HepG2 (cell line): Measurements from ENCODE around the gene CHST4. TPM values are rescaled to one million over a fixed set of nuclear protein-coding genes. Genes with fewer than 3 reads are reported as not detected.

Experiments used
- EZH2 ChIP-seq: conservative IDR thresholded peaks from 2 replicates; pipeline ENCODE4 v1.6.1; 2012; ENCODE audit warnings: mild to moderate bottlenecking, low read depth, low read length, moderate library complexity
- FLYWCH1 ChIP-seq: sonication (generic); formaldehyde crosslinking; IDR thresholded peaks from 2 replicates; pipeline ENCODE4 v1.8.1; 2023; ENCODE audit warnings: mild to moderate bottlenecking, missing genetic modification reagents
- GTF3A ChIP-seq: sonication (generic); formaldehyde crosslinking; conservative IDR thresholded peaks from 2 replicates; pipeline ENCODE4 v1.4.0; 2020; ENCODE audit warnings: mild to moderate bottlenecking, missing genetic modification reagents
- HMG20B ChIP-seq: conservative IDR thresholded peaks from 2 replicates; pipeline ENCODE4 v1.6.1; 2016; ENCODE audit warnings: missing genetic modification reagents, missing compliant biosample characterization
- MAX ChIP-seq: IDR thresholded peaks from 2 replicates; pipeline ENCODE4 v1.6.1; 2012; ENCODE audit warnings: inconsistent platforms
- MYNN ChIP-seq: sonication (generic); formaldehyde crosslinking; IDR thresholded peaks from 2 replicates; pipeline ENCODE4 v1.4.0; 2020; ENCODE audit warnings: mild to moderate bottlenecking, low read depth, missing genetic modification reagents
- NFE2L2 ChIP-seq: fragments of 150-350 bp; IDR thresholded peaks from 2 replicates; pipeline ENCODE4 v1.6.1; 2014; ENCODE audit warnings: low read length
- NFRKB ChIP-seq: fragments of 450-650 bp; IDR thresholded peaks from 2 replicates; pipeline ENCODE4 v1.6.1; 2017
- PAF1 ChIP-seq: IDR thresholded peaks from 2 replicates; pipeline ENCODE4 v1.6.1; 2016; ENCODE audit warnings: missing genetic modification reagents, missing compliant biosample characterization
- TARDBP ChIP-seq: sonication (generic); formaldehyde crosslinking; IDR thresholded peaks from 2 replicates; pipeline ENCODE4 v1.8.0; 2022; ENCODE audit warnings: mild to moderate bottlenecking, missing genetic modification reagents
- ZBTB20 ChIP-seq: sonication (generic); formaldehyde crosslinking; IDR thresholded peaks from 2 replicates; pipeline ENCODE4 v1.8.1; 2023; ENCODE audit warnings: missing genetic modification reagents, low read depth, mild to moderate bottlenecking, borderline replicate concordance
- ZBTB3 ChIP-seq: sonication (generic); formaldehyde crosslinking; IDR thresholded peaks from 2 replicates; pipeline ENCODE4 v1.4.0; 2020; ENCODE audit warnings: low read depth, mild to moderate bottlenecking, moderate library complexity, missing genetic modification reagents, borderline replicate concordance
- ZBTB38 ChIP-seq: sonication (generic); formaldehyde crosslinking; IDR thresholded peaks from 2 replicates; pipeline ENCODE4 v1.5.1; 2020; ENCODE audit warnings: mild to moderate bottlenecking, missing genetic modification reagents
- ZBTB42 ChIP-seq: sonication (generic); formaldehyde crosslinking; IDR thresholded peaks from 2 replicates; pipeline ENCODE4 v1.5.0; 2020; ENCODE audit warnings: mild to moderate bottlenecking, missing genetic modification reagents
- ZFP36L2 ChIP-seq: sonication (generic); formaldehyde crosslinking; IDR thresholded peaks from 2 replicates; pipeline ENCODE4 v1.4.0; 2020; ENCODE audit warnings: missing genetic modification reagents
- ZMYM3 ChIP-seq: sonication (generic); formaldehyde crosslinking; IDR thresholded peaks from 2 replicates; pipeline ENCODE4 v1.5.1; 2020; ENCODE audit warnings: mild to moderate bottlenecking, missing genetic modification reagents
- ZNF558 ChIP-seq: sonication (generic); formaldehyde crosslinking; IDR thresholded peaks from 2 replicates; pipeline ENCODE4 v1.9.0; 2022; ENCODE audit warnings: mild to moderate bottlenecking, missing genetic modification reagents, borderline replicate concordance
- ZNF589 ChIP-seq: sonication (generic); formaldehyde crosslinking; conservative IDR thresholded peaks from 2 replicates; pipeline ENCODE4 v1.8.0; 2022; ENCODE audit warnings: mild to moderate bottlenecking, moderate library complexity, missing genetic modification reagents
- ZNF740 ChIP-seq: sonication (generic); formaldehyde crosslinking; IDR thresholded peaks from 2 replicates; pipeline ENCODE4 v1.4.0; 2020; ENCODE audit warnings: missing genetic modification reagents
- ZNF850 ChIP-seq: sonication (generic); formaldehyde crosslinking; conservative IDR thresholded peaks from 2 replicates; pipeline ENCODE4 v1.9.0; 2021; ENCODE audit warnings: mild to moderate bottlenecking, missing genetic modification reagents
- polyA plus RNA-seq, 8 experiments: library from polyadenylated mRNA; depleted of rRNA in 3 of 8; stranded (reverse) in 7 of 8; unstranded in 1 of 8; fragments of >200 nt; fragmentation: Illumina TruSeq in 4 of 8; extraction: Trizol in 4 of 8; gene quantifications; 2 replicates each; pipeline versions ENCODE4 v1.2.1 to v1.2.3, GENCODE V29; 2011 to 2016; ENCODE audit warnings: low read depth in 4 of 8, missing spikeins in 1 of 8, mixed read lengths in 1 of 8; ENCODE audit not compliant: insufficient read depth in 1 of 8
- total RNA-seq, 5 experiments: library from RNA; depleted of rRNA; stranded (reverse); fragments of >200 nt; fragmentation: Illumina TruSeq; extraction: Trizol; gene quantifications; 2 replicates each; pipeline ENCODE4 v1.2.3, GENCODE V29; 2016; ENCODE audit warnings: low read depth in 1 of 5
- TF ChIP-seq, protein P1 (sequence below): sonication (generic); formaldehyde crosslinking; conservative IDR thresholded peaks from 2 replicates; pipeline ENCODE4 v1.4.0; 2020; ENCODE audit warnings: missing genetic modification reagents
- TF ChIP-seq, protein P2 (sequence below): sonication (generic); formaldehyde crosslinking; IDR thresholded peaks from 2 replicates; pipeline ENCODE4 v1.9.0; 2021; ENCODE audit warnings: missing genetic modification reagents, borderline replicate concordance
- TF ChIP-seq, protein P3 (sequence below): sonication (generic); formaldehyde crosslinking; IDR thresholded peaks from 2 replicates; pipeline ENCODE4 v1.4.0; 2020; ENCODE audit warnings: missing genetic modification reagents; ENCODE audit errors: not compliant biosample characterization
- TF ChIP-seq, protein P4 (sequence below): sonication (generic); formaldehyde crosslinking; IDR thresholded peaks from 2 replicates; pipeline ENCODE4 v1.5.0; 2020; ENCODE audit warnings: mild to moderate bottlenecking, missing genetic modification reagents

The CHST4 gene
- total and polyA plus RNA-seq, 2 of the 13 experiments (the other 11 are each of a cell fraction or from before 2014, with no cell fraction given), result not detected

DNA sequence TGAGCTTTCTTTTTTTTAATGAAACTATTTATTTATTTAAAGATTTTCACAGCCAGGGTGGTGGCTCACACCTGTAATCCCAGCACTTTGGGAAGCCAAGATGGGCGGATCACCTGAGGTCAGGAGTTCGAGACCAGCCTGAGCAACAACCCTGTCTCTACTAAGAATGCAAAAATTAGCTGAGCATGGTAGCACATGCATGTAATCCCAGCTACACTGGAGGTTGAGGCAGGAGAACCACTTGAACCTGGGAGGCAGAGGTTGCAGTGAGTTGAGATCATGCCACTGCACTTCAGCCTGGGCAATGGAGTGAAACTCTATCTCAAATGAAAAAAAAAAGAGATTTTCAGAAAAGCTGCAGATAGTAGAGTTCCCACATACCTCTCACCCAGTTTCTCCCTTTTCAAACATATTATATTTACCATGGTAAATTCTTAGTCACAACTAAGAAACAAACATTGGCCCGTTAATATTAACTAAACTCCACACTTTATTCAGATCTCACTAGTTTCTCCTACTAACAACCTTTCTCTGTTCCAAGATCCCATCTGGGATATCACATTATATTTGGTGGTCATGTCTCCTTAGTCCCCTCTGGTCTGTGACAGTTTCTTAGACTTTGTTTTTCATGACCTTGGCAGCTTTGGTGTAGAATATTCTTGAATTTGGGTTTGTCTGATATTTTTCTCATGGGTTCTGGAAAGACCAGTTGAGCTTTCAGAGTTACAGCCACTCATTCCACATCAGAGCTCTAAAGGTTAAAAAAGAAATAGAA is 58.5 kb downstream of the CHST4 start (continued):
- TF ChIP-seq, protein P1, sequence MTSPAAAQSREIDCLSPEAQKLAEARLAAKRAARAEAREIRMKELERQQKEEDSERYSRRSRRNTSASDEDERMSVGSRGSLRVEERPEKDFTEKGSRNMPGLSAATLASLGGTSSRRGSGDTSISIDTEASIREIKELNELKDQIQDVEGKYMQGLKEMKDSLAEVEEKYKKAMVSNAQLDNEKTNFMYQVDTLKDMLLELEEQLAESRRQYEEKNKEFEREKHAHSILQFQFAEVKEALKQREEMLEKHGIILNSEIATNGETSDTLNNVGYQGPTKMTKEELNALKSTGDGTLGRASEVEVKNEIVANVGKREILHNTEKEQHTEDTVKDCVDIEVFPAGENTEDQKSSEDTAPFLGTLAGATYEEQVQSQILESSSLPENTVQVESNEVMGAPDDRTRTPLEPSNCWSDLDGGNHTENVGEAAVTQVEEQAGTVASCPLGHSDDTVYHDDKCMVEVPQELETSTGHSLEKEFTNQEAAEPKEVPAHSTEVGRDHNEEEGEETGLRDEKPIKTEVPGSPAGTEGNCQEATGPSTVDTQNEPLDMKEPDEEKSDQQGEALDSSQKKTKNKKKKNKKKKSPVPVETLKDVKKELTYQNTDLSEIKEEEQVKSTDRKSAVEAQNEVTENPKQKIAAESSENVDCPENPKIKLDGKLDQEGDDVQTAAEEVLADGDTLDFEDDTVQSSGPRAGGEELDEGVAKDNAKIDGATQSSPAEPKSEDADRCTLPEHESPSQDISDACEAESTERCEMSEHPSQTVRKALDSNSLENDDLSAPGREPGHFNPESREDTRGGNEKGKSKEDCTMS (CRISPR knock-in tag), result no peak
- no peak for TF ChIP-seq ZFP36L2 (CRISPR knock-in tag)
- no peak for TF ChIP-seq MYNN (CRISPR knock-in tag)
- no peak for TF ChIP-seq ZNF850 (CRISPR knock-in tag)
- TF ChIP-seq GTF3A (CRISPR knock-in tag), result no peak
- no peak for TF ChIP-seq ZBTB38 (CRISPR knock-in tag)
- TF ChIP-seq FLYWCH1 (CRISPR knock-in tag), result no peak
- TF ChIP-seq ZMYM3, result peak; percentile 51; the same call in 1 of the 2 replicates
- no peak for TF ChIP-seq HMG20B
- TF ChIP-seq ZNF558, result no peak
- 0 out of 2 replicates have a peak, but pooled peaks have one; percentile 15 for TF ChIP-seq ZBTB3 (CRISPR knock-in tag)
- TF ChIP-seq EZH2, result no peak
- TF ChIP-seq NFRKB, result no peak
- peak; percentile 78; the same call in 1 of the 2 replicates for TF ChIP-seq TARDBP
- no peak for TF ChIP-seq ZBTB20 (CRISPR knock-in tag)
- no peak for TF ChIP-seq ZNF589 (CRISPR knock-in tag)
- TF ChIP-seq, protein P2, sequence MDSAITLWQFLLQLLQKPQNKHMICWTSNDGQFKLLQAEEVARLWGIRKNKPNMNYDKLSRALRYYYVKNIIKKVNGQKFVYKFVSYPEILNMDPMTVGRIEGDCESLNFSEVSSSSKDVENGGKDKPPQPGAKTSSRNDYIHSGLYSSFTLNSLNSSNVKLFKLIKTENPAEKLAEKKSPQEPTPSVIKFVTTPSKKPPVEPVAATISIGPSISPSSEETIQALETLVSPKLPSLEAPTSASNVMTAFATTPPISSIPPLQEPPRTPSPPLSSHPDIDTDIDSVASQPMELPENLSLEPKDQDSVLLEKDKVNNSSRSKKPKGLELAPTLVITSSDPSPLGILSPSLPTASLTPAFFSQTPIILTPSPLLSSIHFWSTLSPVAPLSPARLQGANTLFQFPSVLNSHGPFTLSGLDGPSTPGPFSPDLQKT, result no peak
- TF ChIP-seq, protein P3, sequence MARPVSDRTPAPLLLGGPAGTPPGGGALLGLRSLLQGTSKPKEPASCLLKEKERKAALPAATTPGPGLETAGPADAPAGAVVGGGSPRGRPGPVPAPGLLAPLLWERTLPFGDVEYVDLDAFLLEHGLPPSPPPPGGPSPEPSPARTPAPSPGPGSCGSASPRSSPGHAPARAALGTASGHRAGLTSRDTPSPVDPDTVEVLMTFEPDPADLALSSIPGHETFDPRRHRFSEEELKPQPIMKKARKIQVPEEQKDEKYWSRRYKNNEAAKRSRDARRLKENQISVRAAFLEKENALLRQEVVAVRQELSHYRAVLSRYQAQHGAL, result no peak
- TF ChIP-seq PAF1 (CRISPR knock-in tag), result no peak
- no peak for TF ChIP-seq ZNF740
- no peak for TF ChIP-seq NFE2L2
- TF ChIP-seq ZBTB42 (CRISPR knock-in tag), result no peak
- TF ChIP-seq, protein P4, sequence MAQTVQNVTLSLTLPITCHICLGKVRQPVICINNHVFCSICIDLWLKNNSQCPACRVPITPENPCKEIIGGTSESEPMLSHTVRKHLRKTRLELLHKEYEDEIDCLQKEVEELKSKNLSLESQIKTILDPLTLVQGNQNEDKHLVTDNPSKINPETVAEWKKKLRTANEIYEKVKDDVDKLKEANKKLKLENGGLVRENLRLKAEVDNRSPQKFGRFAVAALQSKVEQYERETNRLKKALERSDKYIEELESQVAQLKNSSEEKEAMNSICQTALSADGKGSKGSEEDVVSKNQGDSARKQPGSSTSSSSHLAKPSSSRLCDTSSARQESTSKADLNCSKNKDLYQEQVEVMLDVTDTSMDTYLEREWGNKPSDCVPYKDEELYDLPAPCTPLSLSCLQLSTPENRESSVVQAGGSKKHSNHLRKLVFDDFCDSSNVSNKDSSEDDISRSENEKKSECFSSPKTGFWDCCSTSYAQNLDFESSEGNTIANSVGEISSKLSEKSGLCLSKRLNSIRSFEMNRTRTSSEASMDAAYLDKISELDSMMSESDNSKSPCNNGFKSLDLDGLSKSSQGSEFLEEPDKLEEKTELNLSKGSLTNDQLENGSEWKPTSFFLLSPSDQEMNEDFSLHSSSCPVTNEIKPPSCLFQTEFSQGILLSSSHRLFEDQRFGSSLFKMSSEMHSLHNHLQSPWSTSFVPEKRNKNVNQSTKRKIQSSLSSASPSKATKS (CRISPR knock-in tag), result no peak
- TF ChIP-seq MAX, result no peak
